Cortex of kidney (tissue), 1 donor: ENCODE data around the gene FBN1.

Experiments
- DNase-seq: peaks from one replicate; lab custom pipeline; 2025; lab: John Stamatoyannopoulos, UW

FBN1 gene

DNA sequence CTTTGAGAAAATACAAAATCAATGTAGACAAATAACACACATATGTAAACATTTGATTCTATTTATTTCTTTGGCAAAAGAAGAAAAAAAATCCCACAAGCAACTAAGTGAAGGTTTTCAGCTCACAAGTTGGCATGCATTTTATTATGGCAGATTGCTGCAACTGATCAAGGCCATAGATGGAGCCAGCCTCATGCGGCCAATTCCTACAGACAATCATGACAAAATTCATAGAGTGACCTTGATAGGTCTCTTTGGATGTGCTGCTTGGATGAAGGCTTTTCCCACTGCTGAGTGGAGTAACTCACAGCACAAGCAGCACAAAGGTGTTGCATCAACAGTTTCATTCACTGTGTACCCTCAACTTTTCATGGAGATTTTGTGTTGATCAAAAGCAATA lies 22.1 kb downstream of the FBN1 start:
- DNase-seq, result no peak

DNA sequence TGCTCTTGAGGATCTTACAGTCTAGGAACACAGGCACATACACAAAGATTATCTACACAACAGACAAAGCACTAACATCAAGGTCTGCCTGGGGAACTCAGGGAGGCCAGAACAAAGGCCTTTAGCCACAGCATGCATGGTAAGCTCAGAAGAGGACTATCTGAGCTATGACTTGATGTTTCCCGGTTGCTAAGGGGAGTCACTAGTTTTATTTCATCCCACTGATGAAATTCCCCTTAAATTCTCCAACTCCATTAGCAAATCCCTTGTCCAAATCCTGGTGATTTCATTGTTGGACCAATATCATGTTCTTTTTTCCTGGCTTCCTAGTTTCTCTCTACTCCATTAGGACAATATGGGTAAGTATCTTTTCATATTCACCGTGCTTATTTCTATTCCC lies 23.3 kb downstream of the FBN1 start:
- no peak for DNase-seq

DNA sequence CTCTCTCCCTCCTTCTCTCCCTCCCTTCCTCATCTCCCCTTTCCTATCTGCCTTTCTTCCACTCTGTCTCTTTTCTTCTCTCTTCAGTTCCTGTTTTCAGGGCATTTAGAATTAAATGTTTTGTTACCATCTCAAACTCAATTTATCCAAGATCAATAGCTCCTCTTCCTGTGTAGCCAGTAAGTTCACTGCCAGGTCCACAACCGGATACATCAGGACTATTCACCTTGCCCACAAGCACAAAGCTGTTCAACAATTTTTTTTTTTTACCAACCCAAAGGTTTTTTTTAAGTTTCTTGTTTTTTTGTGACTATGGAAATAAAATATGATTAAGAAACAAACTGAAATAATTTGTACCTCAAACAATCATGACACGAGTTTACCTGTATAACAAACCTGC lies 26.1 kb downstream of the FBN1 start:
- no peak for DNase-seq

DNA sequence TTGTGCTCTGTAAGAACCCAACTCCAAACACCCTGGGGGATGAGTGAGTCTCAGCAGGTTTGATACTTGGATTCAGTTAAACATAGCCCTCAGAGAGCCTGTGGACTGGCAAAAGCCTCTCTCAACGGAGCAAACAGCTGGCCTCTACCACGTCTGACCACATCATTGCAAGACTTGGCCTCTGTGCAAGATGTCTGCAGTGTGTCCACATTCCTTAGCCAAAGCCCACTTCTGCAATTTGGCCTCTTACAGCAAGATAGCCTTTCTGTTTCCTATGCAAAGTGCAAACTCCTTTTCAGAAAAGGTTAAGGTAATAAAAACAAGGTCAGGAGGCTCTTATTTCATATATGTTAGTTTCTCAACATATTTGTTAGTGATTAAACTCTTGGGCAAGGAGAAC lies 27.9 kb downstream of the FBN1 start:
- no peak for DNase-seq

DNA sequence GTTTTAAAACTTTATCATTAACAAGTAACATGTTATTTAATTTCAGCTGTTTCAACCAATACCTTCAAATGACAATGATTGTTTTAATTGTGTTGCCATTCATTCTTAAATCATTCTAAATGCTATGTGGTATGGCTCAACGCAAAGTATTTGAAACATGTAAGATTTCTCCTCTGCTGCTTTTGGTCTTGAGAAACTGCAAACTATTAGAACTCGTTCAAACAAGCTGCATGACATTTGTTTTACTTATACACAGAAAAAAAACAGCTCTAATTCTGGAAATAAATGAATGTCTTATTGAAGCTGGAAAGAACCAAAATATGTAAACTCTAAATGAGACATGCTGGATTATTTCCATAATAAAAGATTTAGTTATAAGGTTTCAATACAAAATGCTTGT lies 29.3 kb downstream of the FBN1 start:
- DNase-seq, result no peak

DNA sequence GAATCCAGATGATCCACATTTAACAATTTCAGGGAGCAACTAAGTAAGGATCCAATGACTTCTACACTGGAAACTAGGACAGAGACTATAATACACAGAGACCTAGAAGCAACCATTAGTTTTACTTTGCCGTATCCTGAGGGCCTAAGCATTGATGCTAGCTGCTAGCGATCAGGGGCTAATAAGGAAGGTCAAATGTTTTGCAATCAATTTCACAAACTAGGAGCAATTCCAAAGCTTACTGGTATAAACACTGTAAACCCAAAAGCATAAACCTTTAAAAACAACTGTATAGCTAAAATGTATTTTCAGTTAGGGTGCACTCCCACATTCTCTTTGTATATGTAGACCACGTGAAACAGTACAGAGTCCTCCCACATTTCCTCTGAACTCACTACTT lies 31.5 kb downstream of the FBN1 start:
- DNase-seq, result no peak

DNA sequence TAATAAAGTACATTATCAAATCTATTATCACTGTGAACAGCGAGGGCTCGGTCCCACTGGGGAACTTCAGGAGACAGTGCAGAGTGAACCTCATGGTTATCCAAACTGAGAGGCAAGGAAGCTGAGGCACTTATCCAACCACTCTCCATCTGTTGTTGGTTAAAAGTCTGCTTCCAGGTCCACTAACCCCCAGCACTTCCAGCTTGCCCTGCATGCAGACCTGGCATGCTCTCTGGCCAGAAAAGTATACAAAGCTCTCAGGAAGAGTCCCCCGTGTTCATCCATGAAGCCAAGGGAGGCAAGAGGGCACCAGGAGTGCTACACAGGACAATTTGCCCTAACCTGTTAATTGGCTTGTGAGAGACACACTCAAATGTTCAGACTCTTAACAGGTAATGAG lies 36.0 kb downstream of the FBN1 start:
- no peak for DNase-seq

DNA sequence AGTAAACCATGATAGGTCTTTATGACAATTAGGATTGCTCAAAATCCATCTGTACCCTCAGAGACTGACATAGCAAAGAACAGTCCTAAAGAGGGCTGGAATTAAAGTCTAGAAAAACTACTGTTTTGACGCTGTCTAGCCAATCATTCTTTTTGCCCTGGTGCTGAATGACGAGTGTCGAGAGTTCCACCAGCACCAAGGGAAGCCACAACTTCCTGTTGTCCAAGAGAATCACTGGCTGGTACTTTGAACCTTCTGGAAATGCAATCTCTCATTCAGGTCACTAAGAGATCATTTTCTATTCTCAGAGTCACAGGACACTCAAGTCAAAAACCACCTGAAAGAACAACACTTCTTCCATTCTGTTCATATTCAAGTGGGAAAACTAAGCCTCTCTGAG lies 37.7 kb downstream of the FBN1 start:
- DNase-seq, result no peak

DNA sequence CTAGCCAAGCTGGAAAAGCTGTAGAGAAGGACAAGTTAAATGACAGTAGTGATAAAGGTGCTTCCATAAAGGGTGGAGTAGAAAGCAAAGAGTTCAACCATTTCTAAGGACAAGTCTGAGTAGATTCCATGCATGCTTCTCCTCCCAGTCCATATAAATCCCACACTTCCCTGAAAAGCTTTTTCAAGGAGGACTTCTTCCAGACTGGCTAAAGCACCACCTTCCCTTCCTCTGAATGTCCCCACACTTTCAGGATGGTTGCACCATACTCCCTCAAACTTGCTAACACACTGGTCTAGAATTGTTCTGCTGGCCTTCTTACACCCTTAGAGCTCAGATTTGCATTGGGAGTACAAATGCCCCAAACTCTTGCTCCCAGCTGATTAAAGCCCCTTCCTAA lies 40.9 kb downstream of the FBN1 start:
- DNase-seq, result no peak

DNA sequence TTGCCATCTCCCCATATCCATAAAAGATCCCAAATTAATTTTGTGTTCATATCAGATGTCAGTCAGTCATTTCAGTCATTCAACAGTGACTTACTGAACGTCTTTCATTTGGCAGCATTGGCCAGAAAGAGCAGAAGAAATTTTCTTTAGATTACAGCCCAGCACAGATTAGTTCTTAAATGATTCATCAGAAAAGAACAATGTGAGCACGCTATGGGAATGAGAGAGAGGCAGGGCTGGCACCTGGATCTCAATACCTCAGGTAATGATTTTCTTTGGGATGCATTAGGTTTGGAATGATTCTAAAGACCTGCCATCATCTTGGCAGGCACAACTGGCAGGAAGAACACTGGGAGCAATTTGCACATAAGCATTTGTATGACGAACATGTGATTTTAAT lies 41.6 kb downstream of the FBN1 start:
- DNase-seq, result no peak

DNA sequence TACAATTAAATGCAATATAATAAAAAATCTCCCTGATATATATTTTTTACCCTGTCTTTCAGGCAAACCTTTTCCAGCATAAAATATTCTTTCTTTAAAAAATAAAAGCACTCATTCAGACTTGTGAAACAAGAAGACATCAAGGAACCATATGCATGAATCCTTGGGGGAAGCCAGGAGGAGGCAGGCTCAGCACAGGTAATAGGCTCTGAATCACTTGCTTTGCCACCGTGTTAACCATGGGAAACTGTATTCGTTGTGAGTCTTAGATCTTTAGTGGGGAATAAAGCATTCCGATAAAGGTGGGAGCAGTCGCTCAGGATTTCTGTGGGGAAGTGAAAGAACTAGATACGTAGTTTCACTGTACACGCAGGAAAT lies 42.4 kb downstream of the FBN1 start:
- no peak for DNase-seq

DNA sequence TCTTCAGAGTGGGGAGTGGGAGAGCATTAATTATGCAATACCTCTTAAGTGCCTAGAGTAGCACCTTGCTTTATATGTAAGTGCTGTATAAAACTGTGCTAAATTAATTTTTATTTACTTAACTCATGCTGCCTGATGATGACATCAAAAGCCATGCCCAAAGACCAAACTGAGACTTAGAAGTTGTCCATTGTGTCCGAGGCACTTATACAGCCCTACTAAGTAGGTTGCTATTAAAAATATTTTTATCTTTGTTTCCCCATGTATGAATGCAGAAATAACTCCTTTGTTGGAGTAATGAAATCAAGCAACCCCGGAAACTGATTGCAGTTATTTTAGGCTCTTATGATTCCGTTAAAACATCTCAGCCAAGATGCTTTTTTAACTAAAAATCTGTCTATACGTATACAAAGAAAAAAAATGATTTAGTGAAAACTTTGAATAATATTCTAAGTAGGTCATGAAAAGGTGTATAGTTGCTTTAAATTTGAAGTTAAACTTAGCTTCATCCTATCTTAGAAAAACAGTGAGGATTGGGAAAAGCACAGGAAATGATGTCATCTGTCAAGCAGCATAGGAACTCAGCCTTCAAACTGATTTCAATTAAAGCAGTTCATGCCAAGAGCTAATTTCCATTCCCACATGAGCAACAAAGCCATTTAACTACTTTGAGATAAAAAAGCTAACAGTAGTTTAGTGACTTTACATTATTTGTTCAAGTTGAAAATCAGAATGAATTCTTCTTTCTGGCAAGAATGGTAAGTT lies 43.0 kb downstream of the FBN1 start:
- DNase-seq, result no peak

DNA sequence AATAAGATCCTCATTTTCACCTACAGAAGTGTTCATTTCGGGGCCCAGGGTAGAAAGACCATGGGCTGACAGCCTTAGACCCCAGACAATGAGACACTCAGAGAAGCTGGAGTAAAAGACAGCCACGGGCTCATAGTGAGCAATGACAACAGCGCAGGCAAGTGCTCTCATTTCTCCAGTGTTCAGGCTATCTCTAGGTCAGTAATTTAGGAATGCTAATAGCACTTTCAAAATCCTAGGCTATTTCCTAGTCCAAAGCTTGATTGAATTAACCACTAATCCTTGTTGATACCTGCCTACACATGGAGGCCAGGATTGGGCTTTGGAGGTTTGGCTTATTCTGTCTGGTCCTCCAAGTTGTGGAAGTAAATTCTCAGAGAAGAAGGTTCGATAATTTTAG lies 44.4 kb downstream of the FBN1 start:
- DNase-seq, result no peak

DNA sequence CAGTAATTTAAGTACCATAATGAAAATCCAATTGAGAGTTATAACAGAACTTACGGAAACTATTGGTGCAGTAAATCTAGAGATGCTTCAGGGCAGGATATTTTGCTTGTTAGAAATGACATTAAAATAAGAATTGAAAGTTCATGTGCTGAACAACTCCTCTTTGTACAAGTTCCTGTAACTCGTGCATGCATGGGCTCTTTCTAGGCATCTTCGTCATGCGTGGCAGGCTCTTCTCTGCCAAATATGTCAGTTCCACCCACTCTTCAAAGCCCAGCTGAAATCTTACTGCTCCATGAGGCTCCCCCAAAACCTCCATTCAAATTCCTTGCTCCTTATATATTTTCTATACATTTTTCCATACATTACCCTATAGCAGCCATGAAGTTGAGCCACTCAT lies 48.7 kb downstream of the FBN1 start:
- no peak for DNase-seq

DNA sequence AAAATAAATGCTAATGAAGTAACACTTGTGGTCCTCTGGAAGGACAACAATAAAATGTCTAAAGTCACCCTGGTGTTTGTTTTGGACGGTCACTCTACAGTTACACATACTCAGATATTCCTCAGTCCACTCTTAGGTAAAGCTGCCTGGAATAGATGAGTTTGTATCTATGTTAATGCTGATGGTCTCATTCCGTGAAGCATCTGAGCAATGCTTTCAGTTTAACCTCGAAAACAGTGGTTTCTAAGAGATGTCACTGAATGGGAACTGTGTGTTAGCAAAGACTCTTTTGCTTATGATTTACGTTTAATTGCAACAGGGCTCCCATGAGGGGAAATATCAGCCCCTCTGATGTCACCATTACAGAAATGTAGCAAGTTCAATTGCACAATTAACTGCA lies 49.1 kb downstream of the FBN1 start:
- DNase-seq, result no peak

DNA sequence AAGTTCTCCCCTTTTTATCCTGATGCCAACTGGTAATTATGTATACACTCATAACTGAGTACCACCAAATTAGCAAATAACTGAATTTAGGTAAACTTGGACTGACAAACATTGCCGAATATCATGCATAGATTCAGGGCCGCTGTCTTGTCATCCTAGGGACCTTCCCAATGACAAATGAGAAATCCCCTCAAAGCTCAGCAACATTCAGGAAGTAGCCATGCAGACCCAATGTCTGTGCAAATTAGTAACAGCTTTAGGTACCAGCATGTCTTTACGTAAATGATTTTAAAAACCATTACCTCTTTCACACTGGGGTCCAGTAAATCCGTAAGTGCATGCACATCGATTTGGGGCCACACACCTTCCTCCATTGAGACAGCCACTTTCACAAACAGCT lies 49.5 kb downstream of the FBN1 start:
- no peak for DNase-seq

DNA sequence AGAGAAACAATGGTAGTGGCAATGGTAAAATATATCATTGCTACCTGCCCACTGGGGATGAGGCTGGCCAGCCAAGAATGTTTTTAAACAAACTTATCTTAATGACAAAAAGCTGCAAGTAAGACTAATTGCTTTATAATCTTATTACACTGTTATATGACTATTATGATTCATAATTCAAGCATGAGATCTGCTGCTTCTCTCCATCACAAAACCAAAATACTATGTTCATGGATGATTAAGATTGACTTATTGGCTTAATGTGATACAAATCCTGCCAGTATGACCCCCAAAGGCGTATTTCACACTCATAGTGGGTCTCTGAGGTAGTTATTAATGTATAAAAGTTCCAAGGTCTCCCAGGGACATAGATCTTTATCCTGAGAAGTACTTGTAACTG lies 52.6 kb downstream of the FBN1 start:
- DNase-seq, result no peak

DNA sequence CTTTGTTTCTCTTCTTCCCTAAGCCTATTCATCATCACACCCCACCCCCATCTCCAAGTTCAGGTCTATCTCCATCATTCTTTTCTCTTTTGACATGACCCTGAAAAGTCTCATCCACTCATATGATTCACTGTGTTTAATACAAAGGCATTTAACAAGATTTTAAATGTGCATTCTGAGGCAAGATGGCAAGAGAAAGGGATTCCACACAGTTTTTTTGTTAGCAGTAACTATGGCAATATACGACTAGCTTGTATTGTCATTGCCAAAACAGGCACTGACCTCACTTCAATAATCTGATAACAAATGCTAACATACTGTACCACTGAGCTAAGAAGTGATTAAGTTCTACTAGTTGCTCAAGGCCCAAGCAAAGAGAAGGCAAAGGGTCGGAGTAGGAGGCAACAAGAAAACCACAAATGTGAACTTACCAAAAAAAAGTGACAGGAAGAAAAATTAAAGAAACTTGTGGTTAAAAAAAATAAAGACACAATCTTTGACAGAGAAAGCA lies 53.2 kb downstream of the FBN1 start:
- no peak for DNase-seq

DNA sequence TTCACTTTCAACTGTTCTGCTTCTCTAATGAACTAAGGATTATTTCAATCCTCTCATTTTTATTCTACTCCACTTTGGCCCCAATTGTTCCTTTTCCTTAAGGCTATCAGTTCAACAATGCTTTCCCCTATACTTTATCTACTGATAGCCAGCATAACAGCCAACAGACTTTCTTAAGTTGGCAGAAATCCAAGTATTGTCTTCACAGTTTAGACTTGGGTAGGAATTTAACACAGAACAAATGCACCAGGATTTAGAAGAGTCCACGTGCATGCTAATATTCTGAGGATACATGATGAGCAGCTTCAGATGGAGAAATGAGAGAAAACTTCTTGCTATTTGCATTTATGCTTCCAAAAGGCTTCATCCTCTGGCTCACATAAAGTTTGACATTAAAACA lies 54.8 kb downstream of the FBN1 start:
- no peak for DNase-seq

DNA sequence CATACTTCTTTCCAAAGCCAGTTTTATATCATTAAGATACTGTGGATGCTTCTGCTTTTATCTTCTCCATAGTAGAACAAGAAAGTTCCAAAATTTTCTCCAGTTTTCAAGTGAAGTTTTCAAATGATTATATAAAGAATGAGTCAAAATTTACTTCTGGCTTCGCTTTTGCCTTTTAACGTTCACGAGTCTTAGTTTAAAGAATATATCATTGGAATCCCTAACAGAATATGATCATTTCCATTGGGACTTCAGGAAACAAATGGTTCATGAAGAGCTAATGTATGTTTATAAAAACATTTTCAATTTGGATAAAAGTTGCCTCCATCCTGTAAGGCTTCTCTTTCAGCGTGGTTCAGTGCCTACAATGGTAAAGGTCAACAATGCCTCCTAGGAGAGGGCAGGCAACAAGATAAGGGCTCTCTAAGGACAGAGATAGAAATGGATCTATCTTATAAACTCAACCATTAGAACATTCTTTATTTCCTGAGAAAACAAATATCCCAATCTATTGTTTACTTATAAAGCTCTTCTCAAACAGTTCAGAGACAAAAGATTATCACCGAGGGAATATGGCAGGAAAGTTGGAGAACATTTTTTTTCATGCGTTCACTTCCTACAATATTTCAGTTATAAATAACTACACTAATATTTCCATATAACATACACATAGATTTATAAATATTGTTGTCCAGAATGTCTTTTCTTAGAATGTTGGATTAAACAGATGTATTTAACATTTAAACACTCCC lies 60.5 kb downstream of the FBN1 start:
- DNase-seq, result no peak

DNA sequence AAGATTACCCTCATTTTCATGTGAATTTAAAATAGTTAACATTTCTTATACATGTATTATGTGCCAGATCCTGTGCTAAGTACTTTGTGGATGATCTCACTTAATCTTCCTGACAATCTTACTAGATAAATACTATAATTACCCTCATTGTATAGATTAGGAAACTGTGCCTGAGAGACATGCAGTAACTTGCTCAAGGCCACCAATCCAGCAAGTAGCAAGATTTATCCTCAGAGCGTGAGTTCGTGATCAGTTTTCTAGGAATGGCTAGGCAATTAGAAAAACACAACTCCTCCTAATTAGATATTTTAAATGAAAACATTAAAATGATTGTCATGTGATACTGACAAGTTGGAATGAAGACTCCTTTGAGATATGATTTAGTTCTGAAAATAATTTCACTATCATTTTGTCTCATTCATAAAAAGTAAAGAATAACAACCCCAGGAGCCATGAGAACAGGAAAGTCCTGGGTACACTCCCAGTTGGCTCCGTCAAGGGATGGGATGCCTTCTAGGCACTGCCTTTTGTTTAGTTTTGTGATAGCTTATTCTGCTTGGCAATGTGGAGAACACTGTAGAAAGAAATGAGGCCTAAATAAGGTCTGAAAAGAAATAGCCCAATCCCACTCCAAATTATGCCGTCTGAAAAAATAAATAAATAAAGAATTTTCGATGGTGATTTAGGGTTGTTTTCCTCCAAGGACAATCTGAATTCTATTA lies 61.3 kb downstream of the FBN1 start:
- no peak for DNase-seq

DNA sequence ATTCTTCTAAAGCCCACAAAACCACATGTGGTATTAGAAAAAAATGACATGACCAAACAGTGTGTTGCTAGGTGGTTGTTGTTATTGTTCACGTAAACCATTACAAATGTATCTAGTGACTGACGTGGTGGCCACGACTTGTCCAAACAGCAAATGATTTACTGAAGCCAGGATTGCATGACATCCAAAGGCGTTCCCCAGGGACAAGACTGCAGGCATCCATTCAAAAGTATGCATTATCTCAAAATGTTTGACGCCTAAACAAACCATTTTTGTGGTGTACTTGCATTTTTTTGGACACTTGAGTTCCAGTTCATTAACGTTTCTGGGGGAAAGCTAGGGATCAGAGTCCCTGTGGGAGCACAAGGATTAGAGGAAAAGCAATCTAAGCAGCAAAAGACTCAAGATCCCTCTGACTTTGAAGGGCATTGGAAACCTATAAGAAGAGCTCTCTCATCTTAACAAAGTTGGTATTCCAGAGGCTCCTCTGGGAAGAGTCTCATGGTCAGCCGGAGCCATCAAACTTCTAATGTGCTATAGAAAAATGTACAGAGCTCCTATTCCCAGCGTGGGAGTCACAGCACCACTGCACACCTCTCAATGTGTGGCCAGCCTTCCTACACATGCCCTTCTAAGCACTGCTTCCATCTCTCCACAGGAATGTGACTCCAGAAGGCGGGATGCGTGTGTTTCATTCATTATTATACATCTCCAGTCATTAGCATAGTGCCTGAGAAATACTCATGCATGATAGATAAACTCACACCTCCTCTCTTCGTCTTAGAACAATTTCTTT lies 62.9 kb downstream of the FBN1 start:
- DNase-seq, result no peak
